Measurements from ENCODE around the gene PDE4D. TPM values are rescaled to one million over a fixed set of nuclear protein-coding genes. Genes with fewer than 3 reads are reported as not detected.

Gene PDE4D
- total RNA-seq, 1 donor from 2014 or later, result 14.2 TPM

GRCh38 chr5:58946230-58946629, 947.3 kb downstream of the PDE4D start:
- H3K27me3 Mint-ChIP-seq (ENCODE audit: low read depth, unreplicated experiment), result no peaks in the 10 kb centered on the region
- Histone ChIP-seq H2AFZ (ENCODE audit: low read depth, low read length) (no peak overlapping the region), H3K4me1 (ENCODE audit: insufficient read depth, low read length) (no peaks in the 10 kb centered on the region), H3K27ac (ENCODE audit: low read depth, low read length) (no peak overlapping the region), H3K36me3 (ENCODE audit: insufficient read depth, low read length) (no peaks in the 10 kb centered on the region), H4K20me1 (ENCODE audit: insufficient read depth, low read length) (no peaks in the 10 kb centered on the region), H3K9me3 (ENCODE audit: insufficient read depth, low read depth, low read length) (no peaks in the 10 kb centered on the region), H3K4me2 (ENCODE audit: low read length) (no peak overlapping the region), H3K4me3 (ENCODE audit: insufficient read depth, low read depth, low read length) (no peak overlapping the region), H3K79me2 (ENCODE audit: insufficient read depth, low read length) (no peaks in the 10 kb centered on the region), H3K27me3 (ENCODE audit: insufficient read depth, low read length) (no peaks in the 10 kb centered on the region), H3K9ac (ENCODE audit: low read length) (no peak overlapping the region)
- no peak for FAIRE-seq
- H3K4me1 Mint-ChIP-seq (ENCODE audit: low read depth, unreplicated experiment), result peaks cover 10% of the 10 kb centered on the region
- no peak for TF ChIP-seq EZH2 (IDR thresholded peaks at IDR 0.05; ENCODE audit: insufficient read depth, low read length)
- TF ChIP-seq, protein P1, sequence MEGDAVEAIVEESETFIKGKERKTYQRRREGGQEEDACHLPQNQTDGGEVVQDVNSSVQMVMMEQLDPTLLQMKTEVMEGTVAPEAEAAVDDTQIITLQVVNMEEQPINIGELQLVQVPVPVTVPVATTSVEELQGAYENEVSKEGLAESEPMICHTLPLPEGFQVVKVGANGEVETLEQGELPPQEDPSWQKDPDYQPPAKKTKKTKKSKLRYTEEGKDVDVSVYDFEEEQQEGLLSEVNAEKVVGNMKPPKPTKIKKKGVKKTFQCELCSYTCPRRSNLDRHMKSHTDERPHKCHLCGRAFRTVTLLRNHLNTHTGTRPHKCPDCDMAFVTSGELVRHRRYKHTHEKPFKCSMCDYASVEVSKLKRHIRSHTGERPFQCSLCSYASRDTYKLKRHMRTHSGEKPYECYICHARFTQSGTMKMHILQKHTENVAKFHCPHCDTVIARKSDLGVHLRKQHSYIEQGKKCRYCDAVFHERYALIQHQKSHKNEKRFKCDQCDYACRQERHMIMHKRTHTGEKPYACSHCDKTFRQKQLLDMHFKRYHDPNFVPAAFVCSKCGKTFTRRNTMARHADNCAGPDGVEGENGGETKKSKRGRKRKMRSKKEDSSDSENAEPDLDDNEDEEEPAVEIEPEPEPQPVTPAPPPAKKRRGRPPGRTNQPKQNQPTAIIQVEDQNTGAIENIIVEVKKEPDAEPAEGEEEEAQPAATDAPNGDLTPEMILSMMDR (IDR thresholded peaks at IDR 0.05; ENCODE audit: insufficient read depth, low read depth, low read length), result no peak
- no peak for DNase-seq (ENCODE audit: low read depth)
- no peaks in the 10 kb centered on the region for H3K9me3 Mint-ChIP-seq (ENCODE audit: unreplicated experiment)
- H3K36me3 Mint-ChIP-seq (ENCODE audit: low read depth, unreplicated experiment), result no peaks in the 10 kb centered on the region
- no peak overlapping the region for H3K4me3 Mint-ChIP-seq (ENCODE audit: unreplicated experiment)
- H3K27ac Mint-ChIP-seq (ENCODE audit: unreplicated experiment), result no peak overlapping the region

DNA sequence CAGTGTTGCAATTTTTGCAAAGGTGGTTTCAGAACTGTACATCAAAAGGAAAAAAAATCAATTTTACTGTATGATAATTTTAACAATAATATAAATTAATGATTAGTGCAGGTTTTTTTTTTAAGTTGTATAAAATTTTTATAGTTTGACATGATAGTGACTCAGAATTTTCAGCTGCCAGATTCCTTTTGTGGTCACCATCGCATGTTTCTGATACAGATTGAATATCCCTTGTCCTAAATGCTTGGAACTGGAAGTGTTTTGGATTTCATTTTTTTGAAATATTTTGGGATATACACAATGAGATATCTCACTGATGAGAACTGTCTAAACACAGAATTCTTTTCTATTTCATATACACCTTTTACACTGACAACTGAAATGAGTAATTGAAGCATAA, 949.3 kb downstream of the PDE4D start:
- no peak overlapping the region for H3K4me3 Mint-ChIP-seq (ENCODE audit: unreplicated experiment)

GRCh38 chr5:58940446-58940845, 953.1 kb downstream of the PDE4D start:
- H3K27ac ChIP-seq (ENCODE audit: low read depth, low read length), result peak overlapping the region; percentile 37

More for the DNA sequence above, 949.3 kb downstream of the PDE4D start:
- Mint-ChIP-seq H3K4me1 (ENCODE audit: low read depth, unreplicated experiment) (peaks cover 22% of the 10 kb centered on the region), H3K9me3 (ENCODE audit: unreplicated experiment) (no peaks in the 10 kb centered on the region), H3K27ac (ENCODE audit: unreplicated experiment) (no peak overlapping the region), H3K36me3 (ENCODE audit: low read depth, unreplicated experiment) (no peaks in the 10 kb centered on the region), H3K27me3 (ENCODE audit: low read depth, unreplicated experiment) (no peaks in the 10 kb centered on the region)
- peaks cover 4% of the 10 kb centered on the region for H3K4me1 ChIP-seq (ENCODE audit: insufficient read depth, low read length)
- FAIRE-seq (no peak), DNase-seq (ENCODE audit: low read depth) (peak; percentile 35)
- no peaks in the 10 kb centered on the region for H3K36me3 ChIP-seq (ENCODE audit: insufficient read depth, low read length)
- no peak for TF ChIP-seq EZH2 (IDR thresholded peaks at IDR 0.05; ENCODE audit: insufficient read depth, low read length)
- TF ChIP-seq, protein P1 (IDR thresholded peaks at IDR 0.05; ENCODE audit: insufficient read depth, low read depth, low read length), result no peak
- no peak overlapping the region for H3K4me2 ChIP-seq (ENCODE audit: low read length)
- no peak overlapping the region for H2AFZ ChIP-seq (ENCODE audit: low read depth, low read length)
- no peak overlapping the region for H3K9ac ChIP-seq (ENCODE audit: low read length)
- H3K27me3 ChIP-seq (ENCODE audit: insufficient read depth, low read length), result no peaks in the 10 kb centered on the region
- H3K27ac ChIP-seq (ENCODE audit: low read depth, low read length), result no peak overlapping the region
- no peaks in the 10 kb centered on the region for H3K9me3 ChIP-seq (ENCODE audit: insufficient read depth, low read depth, low read length)
- no peaks in the 10 kb centered on the region for H3K79me2 ChIP-seq (ENCODE audit: insufficient read depth, low read length)
- H4K20me1 ChIP-seq (ENCODE audit: insufficient read depth, low read length), result no peaks in the 10 kb centered on the region
- no peak overlapping the region for H3K4me3 ChIP-seq (ENCODE audit: insufficient read depth, low read depth, low read length)

More at GRCh38 chr5:58940446-58940845, 953.1 kb downstream of the PDE4D start:
- no peak overlapping the region for H3K4me3 Mint-ChIP-seq (ENCODE audit: unreplicated experiment)
- H4K20me1 ChIP-seq (ENCODE audit: insufficient read depth, low read length), result no peaks in the 10 kb centered on the region
- FAIRE-seq (no peak), DNase-seq (ENCODE audit: low read depth) (peak; percentile 59)
- H3K9me3 Mint-ChIP-seq (ENCODE audit: unreplicated experiment), result no peaks in the 10 kb centered on the region
- peak overlapping the region; percentile 64 for H3K27ac Mint-ChIP-seq (ENCODE audit: unreplicated experiment)
- H3K36me3 Mint-ChIP-seq (ENCODE audit: low read depth, unreplicated experiment), result no peaks in the 10 kb centered on the region
- no peaks in the 10 kb centered on the region for H3K36me3 ChIP-seq (ENCODE audit: insufficient read depth, low read length)
- no peak overlapping the region for H3K4me3 ChIP-seq (ENCODE audit: insufficient read depth, low read depth, low read length)
- no peaks in the 10 kb centered on the region for H3K79me2 ChIP-seq (ENCODE audit: insufficient read depth, low read length)
- TF ChIP-seq, protein P1 (IDR thresholded peaks at IDR 0.05; ENCODE audit: insufficient read depth, low read depth, low read length), result no peak
- no peak for TF ChIP-seq EZH2 (IDR thresholded peaks at IDR 0.05; ENCODE audit: insufficient read depth, low read length)
- H3K4me2 ChIP-seq (ENCODE audit: low read length), result no peak overlapping the region
- no peak overlapping the region for H2AFZ ChIP-seq (ENCODE audit: low read depth, low read length)
- H3K4me1 ChIP-seq (ENCODE audit: insufficient read depth, low read length), result peaks cover 4% of the 10 kb centered on the region
- H3K9me3 ChIP-seq (ENCODE audit: insufficient read depth, low read depth, low read length), result no peaks in the 10 kb centered on the region
- peaks cover 19% of the 10 kb centered on the region for H3K4me1 Mint-ChIP-seq (ENCODE audit: low read depth, unreplicated experiment)
- H3K27me3 Mint-ChIP-seq (ENCODE audit: low read depth, unreplicated experiment), result no peaks in the 10 kb centered on the region
- no peak overlapping the region for H3K9ac ChIP-seq (ENCODE audit: low read length)
- H3K27me3 ChIP-seq (ENCODE audit: insufficient read depth, low read length), result no peaks in the 10 kb centered on the region

All from astrocyte (in vitro differentiated cells and primary cell).